H1 (cell line): ENCODE measurements around the gene FUNDC2. TPM values are rescaled to one million over a fixed set of nuclear protein-coding genes. Genes with fewer than 3 reads are reported as not detected.

ENCODE experiments used
- ASH2L ChIP-seq: fragments of 200-600, 300-600 bp; sonication (generic); IDR thresholded peaks from one replicate; pipeline ENCODE4 v1.7.1; 2017; ENCODE audit warnings: low read length
- CEBPB ChIP-seq: IDR thresholded peaks from 2 replicates; pipeline ENCODE4 v1.6.1; 2012; ENCODE audit warnings: low read depth, low read length
- CHD7 ChIP-seq: fragments of 300-600 bp; sonication (generic); IDR thresholded peaks from 2 replicates; pipeline ENCODE4 v1.7.1; 2012; ENCODE audit warnings: low read length, moderate library complexity, mild to moderate bottlenecking, inconsistent platforms; ENCODE audit not compliant: insufficient replicate concordance
- CREB1 ChIP-seq: IDR thresholded peaks from 2 replicates; pipeline ENCODE4 v1.6.1; 2012; ENCODE audit warnings: inconsistent platforms
- HDAC6 ChIP-seq: IDR thresholded peaks from one replicate; pipeline ENCODE4 v1.7.1; 2012; ENCODE audit warnings: low read depth, mild to moderate bottlenecking, inconsistent platforms, low read length, moderate library complexity
- PHF8 ChIP-seq: fragments of 200-600 bp; sonication (generic); conservative IDR thresholded peaks from 2 replicates; pipeline ENCODE4 v1.7.1; 2012; ENCODE audit warnings: low read depth, mild to moderate bottlenecking, inconsistent platforms, low read length, moderate library complexity
- SIRT6 ChIP-seq: IDR thresholded peaks from one replicate; pipeline ENCODE4 v1.7.1; 2012; ENCODE audit warnings: low read length, inconsistent platforms
- polyA plus RNA-seq, 7 experiments: library from polyadenylated mRNA; depleted of rRNA in 3 of 7; stranded (reverse) in 5 of 7; unstranded in 2 of 7; fragments of >200 nt in 5 of 7; fragments of 200-250 nt in 2 of 7; gene quantifications; 1 replicate in 5 of 7; 2 replicates in 1 of 7; 4 replicates in 1 of 7; pipeline versions ENCODE4 v1.2.1 to v1.2.3, GENCODE V29; 2011 to 2013; ENCODE audit warnings: missing spikeins in 2 of 7, mixed read lengths in 2 of 7
- total RNA-seq: library from RNA; stranded (reverse); fragmentation: NEBNext Ultra II Directional; extraction: Animal tissue kit (Norgen Biotek cat#: 25700); gene quantifications from 2 replicates; pipeline ENCODE4 v1.2.1, GENCODE V29; 2021

Gene FUNDC2
- total and polyA plus RNA-seq, 2 of the 8 experiments (the other 6 are each of a cell fraction or from before 2014, with no cell fraction given): 67.7 to 93.7 TPM

- TF ChIP-seq ASH2L (no peak), SIRT6 (no peak), PHF8 (no peak), CREB1 (no peak), HDAC6 (no peak), CHD7 (no peak), CEBPB (no peak)
Observed at GRCh38 chrX:154986826-154987575, 39.6 kb upstream of the FUNDC2 start (continued).
